IPS-18c (cell line): Measurements from ENCODE around the gene HLA-DQA1.
"Not testable (repeated sequence)": the region's sequence is repeated elsewhere in the genome, so short reads cannot be mapped to it uniquely, and the experiment has no call there.

Experiments used
- H3K4me3 ChIP-seq: 2 replicates; pipeline ENCODE4 v1.7.0; 2013; ENCODE audit warnings: low read depth, mild to moderate bottlenecking, low read length, moderate library complexity; ENCODE audit not compliant: insufficient read depth
- H3K9me3 ChIP-seq: one replicate; pipeline ENCODE4 v1.6.1; 2013; ENCODE audit warnings: mild to moderate bottlenecking, low read length, moderate library complexity; ENCODE audit not compliant: control insufficient read depth, insufficient read depth

Gene HLA-DQA1

DNA sequence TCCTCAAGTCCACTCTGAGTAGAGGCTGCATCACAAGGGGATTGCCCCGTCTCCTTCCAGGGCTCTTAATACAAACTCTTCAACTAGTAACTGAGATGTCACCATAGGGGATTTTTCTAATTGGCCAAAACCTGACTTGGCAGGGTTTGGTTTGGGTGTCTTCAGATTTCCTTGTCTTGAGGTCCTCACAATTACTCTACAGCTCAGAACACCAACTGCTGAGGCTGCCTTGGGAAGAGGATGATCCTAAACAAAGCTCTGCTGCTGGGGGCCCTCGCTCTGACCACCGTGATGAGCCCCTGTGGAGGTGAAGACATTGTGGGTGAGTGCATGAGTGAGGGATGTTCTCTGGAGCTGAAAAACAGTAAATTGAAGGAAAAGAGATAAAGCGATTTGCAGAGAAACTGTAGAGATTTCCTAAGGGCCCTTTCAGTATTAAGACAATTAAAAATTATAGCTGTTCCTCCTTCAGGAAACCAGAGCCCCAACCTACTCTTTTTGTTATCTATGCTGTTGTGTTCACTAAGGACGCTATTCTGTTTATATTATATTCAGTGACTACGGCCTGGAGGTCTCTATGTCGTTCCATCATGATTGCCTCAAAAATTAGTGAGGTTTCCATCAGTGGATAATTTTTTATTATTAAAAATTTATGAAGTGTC lies at the start of gene HLA-DQA1:
HLA-DQA1 (plus strand) TSS at position 188 of the 662 bp plus-strand sequence; CDS start at position 241, 53 bp downstream.
- H3K9me3 ChIP-seq, result no peaks in the 10 kb centered on the region
- H3K4me3 ChIP-seq, result no peak within 1 kb of the TSS

DNA sequence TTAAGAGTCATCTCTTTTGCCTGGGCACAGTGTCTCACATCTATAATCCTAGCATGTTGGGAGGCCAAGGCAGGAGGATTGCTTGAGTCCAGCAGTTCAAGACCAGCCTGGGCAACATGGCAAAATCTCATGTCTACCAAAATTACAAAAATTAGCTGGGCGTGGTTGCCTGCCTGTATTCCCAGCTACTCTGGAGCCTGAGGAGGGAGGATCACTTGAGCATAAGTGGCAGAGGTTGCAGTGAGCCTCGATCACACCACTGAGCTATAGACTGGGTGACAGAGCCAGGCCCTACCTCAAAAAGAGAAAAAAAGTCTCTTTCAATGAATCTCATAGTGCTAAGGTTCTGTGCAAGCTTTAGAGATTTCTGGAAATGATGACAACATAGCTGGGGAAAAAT lies 49.0 kb upstream of the HLA-DQA1 start:
- H3K9me3 ChIP-seq, result no peaks in the 10 kb centered on the region

DNA sequence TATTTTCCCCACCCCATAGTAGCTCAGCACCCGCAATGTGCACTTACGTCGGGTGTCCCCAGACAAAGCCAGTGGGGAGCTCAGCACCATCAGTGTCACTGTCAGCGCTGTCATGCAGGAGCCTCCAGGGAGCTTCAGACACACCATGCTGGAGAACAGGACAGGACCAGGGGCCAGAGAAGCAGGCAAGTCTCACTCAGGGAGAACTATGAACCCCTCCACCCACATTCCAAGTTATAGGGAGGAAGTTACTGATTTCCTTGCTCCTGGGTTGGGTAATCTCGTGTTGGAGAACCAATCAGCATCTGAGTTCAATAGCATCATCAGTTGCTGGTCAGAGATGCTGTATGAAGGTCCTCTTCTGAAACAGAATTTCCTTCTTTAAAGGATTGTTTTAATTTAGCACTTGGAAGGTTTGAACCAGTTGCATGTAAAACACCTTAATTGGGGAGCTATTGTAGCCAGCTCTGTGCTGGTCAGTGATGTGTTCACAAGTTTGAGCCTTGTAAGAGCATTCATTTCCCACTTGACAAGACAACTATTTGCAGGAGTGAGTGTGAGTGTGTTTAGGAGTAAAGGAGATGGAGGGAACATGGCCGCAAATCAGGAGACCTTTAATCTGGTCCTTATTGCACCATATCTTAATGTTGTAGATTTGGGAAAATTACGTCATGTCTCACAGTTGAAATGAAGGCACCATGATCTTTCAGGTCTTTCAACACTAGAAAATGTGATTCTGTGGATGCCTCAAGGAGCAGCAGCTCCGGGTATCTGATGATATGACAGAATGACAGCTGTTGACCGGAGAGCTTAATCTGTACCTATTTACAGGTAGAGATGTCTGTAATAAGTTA lies 47.4 kb upstream of the HLA-DQA1 start, which contains the start of gene HLA-DRB1:
HLA-DRB1 (minus strand) TSS at position 253 of the 854 bp plus-strand sequence; CDS start at position 147, 106 bp downstream.
- no peak within 1 kb of the TSS for H3K4me3 ChIP-seq
- no peaks in the 10 kb centered on the region for H3K9me3 ChIP-seq

More for the DNA sequence above, 49.0 kb upstream of the HLA-DQA1 start:
- H3K4me3 ChIP-seq, result no peak overlapping the region

DNA sequence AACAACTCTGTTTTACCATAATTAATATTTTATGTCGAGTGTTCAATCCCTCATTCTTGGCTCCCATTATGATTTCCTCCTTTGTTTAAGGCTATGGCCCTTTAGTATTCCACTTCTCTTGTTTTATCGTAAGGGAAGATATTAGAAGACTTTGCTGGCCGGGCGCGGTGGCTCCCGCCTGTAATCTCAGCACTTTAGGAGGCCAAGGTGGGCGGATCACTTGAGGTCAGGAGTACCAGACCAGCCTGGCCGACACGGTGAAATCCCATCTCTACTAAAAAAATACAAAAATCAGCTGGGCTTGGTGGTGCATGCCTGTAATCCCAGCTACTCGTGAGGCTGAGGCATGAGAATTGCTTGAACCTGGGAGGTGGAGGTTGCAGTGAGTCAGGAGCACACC lies 46.5 kb upstream of the HLA-DQA1 start:
- H3K4me3 ChIP-seq, result not testable (repeated sequence)

DNA sequence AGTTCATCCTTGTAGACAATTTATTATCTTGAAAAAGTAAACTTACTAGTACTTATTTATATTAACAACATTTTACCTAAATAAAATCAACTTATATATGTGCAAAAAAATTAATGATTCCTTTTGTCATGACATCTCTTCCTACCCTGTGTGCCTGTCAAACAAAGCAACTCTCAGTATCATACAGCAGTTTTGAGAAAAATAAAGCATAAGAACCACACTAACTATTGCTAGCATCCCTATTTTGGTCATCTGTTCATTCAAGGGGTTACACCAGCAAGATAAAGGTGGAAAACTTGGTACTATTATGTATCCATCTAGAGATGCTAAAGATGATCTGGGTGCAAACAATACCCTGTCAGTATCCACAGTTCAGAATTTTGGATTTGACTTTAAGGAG lies 40.2 kb upstream of the HLA-DQA1 start:
- H3K4me3 ChIP-seq, result no peak overlapping the region
- H3K9me3 ChIP-seq, result no peaks in the 10 kb centered on the region

More for the DNA sequence above, 46.5 kb upstream of the HLA-DQA1 start:
- H3K9me3 ChIP-seq, result not testable (repeated sequence)

DNA sequence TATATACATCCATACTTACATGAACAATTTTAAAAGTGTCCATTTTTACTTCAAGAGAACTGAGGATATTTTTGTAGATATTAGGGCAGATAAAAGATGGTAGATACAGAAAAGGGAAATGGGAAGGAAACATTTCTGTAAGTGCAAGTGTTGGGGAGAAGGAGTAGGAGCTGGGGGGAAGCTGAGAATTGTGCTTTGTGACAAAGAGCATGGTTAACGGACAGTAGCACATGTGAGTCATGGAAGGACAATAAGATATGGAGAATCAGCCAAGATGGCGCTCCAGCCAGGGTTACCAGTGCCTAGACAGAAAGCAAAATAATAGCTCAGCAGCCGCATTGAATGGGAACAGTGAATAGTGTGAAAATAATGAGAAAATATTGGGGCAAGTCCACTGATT lies 34.8 kb upstream of the HLA-DQA1 start:
- Histone ChIP-seq H3K9me3 (no peaks in the 10 kb centered on the region), H3K4me3 (no peak overlapping the region)

DNA sequence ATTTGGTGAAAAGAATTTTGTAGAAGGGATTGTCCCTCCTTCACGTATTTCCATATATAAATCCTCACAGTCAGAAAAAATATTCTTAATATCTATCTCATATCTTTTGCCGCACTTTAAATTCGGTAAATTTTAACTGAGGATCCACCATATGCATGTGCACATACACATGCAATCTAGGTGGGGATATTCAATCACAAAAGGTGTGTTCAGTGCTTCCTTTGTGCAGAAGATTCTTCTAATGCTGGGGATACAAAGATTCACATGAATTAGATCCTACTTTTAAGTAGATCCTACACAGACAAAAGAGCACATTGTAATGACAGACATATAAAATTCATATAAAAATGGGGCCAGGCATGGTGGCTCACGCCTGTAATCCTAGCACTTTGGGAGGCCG lies 34.0 kb upstream of the HLA-DQA1 start:
- H3K4me3 ChIP-seq, result no peak overlapping the region
- no peaks in the 10 kb centered on the region for H3K9me3 ChIP-seq

DNA sequence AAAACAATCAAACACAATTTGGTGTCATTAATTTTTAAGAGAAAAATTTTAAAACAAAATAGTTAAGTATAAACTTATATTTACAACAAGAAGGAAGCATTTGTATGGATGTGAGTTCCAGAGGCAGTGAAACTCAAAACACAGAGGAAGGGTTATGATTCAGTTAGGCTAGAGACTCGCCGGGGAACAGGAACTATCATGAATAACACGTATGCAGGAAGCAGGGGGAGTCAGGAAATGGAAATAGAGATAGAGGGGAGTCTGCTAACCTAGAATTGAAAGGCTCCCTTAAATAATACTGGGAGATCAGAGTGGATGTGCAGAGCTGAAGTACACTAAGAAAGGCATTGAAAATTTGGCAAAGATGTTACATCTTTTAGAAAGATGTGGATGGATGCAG lies 33.3 kb upstream of the HLA-DQA1 start:
- Histone ChIP-seq H3K4me3 (no peak overlapping the region), H3K9me3 (no peaks in the 10 kb centered on the region)

DNA sequence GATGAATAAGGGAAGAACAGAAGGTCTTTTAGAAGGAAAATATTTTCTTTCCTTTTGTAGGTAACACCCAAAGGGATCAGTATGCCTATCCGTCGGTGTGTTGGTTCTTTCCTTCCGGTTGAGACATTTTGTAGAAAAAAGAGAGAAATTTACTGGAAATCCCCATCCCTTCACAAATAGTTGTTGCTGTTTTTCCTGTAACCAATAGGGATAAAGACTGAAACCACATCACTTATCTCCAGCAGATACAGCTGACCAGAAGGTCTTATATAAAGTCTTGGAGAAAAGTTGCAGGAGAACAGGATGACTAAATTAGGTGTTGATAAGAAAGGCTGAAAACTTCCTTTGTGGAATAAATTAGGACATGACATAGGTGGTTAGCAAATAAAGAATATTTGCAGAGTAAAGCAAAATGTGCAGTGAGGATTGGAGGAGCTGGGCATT lies 32.8 kb upstream of the HLA-DQA1 start:
- Histone ChIP-seq H3K4me3 (no peak overlapping the region), H3K9me3 (no peaks in the 10 kb centered on the region)

DNA sequence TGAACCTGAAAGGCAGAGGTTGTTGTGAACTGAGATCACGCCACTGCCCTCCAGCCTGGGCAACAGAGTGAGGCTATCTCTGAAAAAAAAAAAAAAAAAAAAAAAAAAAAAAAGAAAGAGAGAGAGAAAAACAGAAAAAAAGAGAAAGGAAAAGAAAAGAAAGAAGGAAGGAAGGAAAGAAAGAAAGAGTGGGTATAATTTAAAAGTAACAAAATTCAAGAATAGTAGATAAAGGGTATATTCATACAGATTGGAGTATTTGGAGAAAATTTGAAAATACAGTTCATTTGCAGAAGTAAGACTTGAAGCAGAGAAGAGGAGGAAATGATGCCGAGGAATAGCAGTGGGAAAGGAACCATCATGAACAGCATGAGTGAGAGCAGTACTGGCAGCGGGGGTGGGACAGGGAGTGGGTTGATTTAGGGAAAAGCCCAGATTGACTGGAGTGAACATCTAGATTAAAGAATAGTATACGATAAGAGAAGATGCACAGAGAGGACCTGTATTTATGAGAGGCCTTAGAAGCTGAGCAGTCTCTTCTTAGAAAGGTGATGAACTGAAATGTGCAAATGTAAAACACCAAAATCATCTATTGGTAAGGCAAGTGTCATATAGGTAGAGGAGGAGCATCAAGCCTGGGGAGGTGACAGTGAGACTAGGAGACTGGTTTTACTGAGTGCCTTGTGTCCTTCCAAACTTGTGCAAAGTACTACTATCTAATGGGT lies 29.8 kb upstream of the HLA-DQA1 start:
- no peaks in the 10 kb centered on the region for H3K9me3 ChIP-seq
- no peak overlapping the region for H3K4me3 ChIP-seq

DNA sequence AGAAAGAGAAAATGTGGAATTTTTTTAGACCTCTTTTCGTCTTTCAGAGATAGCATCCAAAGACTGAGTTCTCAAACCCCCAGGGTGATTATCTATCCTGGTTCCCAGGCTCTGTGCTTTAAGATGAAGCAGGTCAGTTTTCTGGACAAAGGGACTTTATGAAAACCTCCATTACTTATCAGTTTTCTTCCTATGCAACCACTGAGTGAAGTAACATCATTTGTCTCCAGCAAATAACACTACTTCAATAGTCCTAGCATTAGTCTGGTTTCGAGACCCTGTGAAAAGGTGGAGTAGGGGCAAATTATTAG lies 29.3 kb upstream of the HLA-DQA1 start:
- Histone ChIP-seq H3K9me3 (no peaks in the 10 kb centered on the region), H3K4me3 (no peak overlapping the region)

DNA sequence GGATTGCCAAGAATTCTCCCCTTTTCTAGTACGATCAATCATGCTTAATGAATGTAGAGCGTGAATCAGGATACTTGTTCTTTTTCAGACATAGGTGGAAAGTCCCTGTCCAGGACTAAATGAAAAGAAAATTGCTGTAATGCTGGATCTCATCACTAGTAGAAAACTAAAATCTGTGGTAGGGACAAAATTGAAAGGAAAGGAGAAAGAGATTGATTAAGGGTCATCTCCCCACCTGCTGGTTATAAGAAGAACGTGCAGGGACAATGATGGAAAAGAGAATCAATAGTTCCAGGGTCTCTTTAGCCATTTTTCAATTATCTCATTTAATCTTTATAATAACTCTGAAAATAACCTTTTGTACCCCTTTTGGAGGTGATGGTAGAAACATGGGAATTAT lies 28.8 kb upstream of the HLA-DQA1 start:
- H3K9me3 ChIP-seq, result no peaks in the 10 kb centered on the region
- H3K4me3 ChIP-seq, result no peak overlapping the region

DNA sequence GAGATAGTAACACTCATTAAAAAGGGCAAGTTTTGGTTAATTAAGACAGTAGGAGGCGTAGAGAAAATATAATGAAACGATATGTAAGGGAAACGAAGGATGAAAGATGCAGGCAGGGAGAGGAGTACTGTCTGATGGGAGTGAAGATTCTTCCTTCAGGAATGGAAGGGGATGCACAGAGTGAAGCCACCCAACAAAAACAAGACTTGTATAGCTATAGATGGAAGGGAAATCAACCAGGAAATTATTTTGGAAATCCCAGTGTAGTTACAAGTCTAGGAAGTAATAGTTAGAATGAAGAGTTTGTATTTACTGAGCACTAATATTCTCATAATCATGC lies 27.8 kb upstream of the HLA-DQA1 start:
- H3K4me3 ChIP-seq, result no peak overlapping the region
- no peaks in the 10 kb centered on the region for H3K9me3 ChIP-seq

DNA sequence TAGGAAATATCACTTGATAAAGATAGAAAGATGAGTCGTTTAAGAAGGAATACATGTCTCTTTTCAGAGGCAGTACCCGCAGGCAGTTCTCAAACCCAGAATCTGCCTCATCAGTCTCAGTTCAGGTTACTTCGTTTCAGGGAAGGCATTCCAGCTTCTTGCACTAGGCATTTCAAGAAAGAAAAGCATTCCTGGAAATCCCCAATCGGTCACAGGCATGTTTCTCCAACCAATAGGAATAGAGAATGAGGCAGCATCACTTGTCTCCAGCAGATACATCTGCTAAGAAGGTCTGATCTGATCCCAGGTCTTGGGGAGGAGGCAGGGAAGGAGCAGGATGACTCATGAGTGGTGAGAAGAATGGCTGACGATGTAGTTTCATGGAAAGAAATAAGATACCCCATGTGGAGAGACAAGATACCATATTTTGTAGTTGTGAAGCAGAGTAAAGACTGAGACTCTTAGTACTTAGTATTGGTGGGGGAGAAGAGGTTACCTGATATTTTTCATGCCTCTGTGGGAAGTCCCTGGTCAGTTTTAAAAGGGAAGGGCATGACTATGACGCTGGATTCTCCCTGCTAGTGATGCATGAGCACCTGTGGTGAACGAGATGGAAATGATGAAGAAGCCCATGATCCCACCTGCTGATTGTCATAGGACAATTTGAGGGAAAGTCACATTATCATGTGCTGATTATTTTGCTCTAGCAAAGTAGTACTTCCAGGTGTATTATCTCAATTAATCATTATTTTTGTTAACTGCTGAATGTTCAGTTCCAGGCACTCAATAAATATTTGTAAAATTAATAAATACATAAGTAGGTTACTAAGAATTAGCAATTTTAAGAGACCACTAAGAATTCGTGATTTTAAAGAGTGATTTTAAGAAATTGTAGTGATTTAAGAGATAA lies 27.2 kb upstream of the HLA-DQA1 start:
- no peak overlapping the region for H3K4me3 ChIP-seq
- H3K9me3 ChIP-seq, result no peaks in the 10 kb centered on the region

DNA sequence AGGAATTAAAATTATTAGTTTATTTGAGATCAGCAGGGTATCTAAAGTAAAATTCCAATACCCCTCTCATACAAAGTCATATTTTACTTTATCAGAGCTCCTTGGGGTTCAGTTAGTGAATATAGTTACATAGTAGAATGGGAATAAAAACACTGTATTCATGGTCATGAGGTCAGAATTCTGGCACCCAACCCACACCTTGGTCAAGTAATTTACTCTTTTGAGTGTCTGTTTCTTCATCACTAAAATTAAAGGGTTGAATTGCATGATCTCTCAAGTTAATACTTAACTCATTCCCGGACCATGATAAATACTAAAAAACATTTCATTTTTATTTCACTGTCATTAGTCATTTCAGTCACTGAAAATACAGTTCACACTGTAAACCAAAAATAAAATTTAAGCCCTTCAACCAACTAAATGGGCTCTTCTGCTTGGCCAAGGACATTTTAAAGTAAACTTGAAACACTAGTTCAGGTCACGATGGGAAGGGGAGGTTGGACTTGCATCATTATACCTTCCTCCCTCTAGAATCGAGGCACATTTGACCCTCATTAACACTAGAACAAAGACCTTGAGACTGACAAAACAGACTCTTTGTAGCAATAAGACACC lies 26.4 kb upstream of the HLA-DQA1 start:
- H3K9me3 ChIP-seq, result no peaks in the 10 kb centered on the region
- no peak overlapping the region for H3K4me3 ChIP-seq

DNA sequence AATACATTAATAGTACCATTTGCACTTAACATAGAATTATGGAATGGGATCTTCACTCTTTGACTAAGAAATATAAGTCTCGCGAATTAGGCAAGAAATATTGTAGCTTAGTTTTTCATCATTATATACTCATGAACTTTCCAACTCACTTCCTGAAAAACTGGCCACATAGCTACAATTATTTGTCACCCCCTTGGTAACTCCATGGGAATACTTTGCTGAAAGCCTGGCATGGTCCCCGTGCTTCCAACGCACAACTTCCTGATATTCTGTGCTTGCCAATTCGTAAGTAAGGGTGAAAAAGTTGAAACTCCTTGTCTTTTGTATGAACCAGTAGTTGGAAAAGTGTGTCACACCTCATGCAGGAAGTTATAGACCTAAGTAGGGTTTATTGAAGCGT lies 23.7 kb upstream of the HLA-DQA1 start:
- Histone ChIP-seq H3K4me3 (no peak overlapping the region), H3K9me3 (no peaks in the 10 kb centered on the region)
